ENCODE measurements around the gene TENT4A.

GRCh38 chr5:6801236-6801635, 88.0 kb downstream of the TENT4A start:
- TF ChIP-seq, protein P1, sequence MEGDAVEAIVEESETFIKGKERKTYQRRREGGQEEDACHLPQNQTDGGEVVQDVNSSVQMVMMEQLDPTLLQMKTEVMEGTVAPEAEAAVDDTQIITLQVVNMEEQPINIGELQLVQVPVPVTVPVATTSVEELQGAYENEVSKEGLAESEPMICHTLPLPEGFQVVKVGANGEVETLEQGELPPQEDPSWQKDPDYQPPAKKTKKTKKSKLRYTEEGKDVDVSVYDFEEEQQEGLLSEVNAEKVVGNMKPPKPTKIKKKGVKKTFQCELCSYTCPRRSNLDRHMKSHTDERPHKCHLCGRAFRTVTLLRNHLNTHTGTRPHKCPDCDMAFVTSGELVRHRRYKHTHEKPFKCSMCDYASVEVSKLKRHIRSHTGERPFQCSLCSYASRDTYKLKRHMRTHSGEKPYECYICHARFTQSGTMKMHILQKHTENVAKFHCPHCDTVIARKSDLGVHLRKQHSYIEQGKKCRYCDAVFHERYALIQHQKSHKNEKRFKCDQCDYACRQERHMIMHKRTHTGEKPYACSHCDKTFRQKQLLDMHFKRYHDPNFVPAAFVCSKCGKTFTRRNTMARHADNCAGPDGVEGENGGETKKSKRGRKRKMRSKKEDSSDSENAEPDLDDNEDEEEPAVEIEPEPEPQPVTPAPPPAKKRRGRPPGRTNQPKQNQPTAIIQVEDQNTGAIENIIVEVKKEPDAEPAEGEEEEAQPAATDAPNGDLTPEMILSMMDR (conservative IDR thresholded peaks at IDR 0.05; ENCODE audit: low read length) = no peak
- no peak for TF ChIP-seq EZH2phosphoT487 (IDR thresholded peaks at IDR 0.05; ENCODE audit: borderline replicate concordance, low read depth, low read length)
